ENCODE measurements around the gene BBS2. TPM values are rescaled to one million over a fixed set of nuclear protein-coding genes. Genes with fewer than 3 reads are reported as not detected.

The BBS2 gene
- total RNA-seq, 2 experiments from 2014 or later = 16.1 to 17.6 TPM

DNA sequence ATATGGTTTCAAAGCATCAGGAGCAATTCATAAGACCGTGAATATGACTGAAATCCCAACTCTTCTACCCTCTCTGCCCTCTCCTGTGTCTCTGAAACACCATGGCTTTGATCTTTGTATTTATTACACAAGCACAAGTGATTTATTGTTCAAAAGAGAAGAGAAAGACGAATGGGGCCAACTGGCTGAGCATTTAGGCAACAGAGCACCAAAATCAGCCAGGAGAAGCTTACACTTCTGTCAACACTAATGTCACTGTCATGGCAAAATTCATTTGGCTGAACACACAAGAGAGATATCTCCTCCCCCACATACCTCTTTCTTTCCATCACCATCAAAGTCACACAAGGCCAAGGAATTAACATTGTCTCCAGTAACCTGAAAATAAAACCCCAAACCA, 9.3 kb downstream of the BBS2 start:
- peaks cover 21% of the 10 kb centered on the region for H3K4me1 Mint-ChIP-seq (ENCODE audit: low read depth)
- H3K4me3 Mint-ChIP-seq = no peak overlapping the region
- ChIA-PET CTCF (interaction anchor here (1.2 to 1.8 kb wide), 2 partner anchors 66 to 191 kb away, joined by 6 to 9 read pairs; no protein-coding TSS in a partner anchor), POLR2A (interaction anchor here (0.6 to 1.1 kb wide), 2 partner anchors 11 to 423 kb away, joined by 3 read pairs; no protein-coding TSS in a partner anchor)
- no peak for DNase-seq
- TF ChIP-seq, protein P1, sequence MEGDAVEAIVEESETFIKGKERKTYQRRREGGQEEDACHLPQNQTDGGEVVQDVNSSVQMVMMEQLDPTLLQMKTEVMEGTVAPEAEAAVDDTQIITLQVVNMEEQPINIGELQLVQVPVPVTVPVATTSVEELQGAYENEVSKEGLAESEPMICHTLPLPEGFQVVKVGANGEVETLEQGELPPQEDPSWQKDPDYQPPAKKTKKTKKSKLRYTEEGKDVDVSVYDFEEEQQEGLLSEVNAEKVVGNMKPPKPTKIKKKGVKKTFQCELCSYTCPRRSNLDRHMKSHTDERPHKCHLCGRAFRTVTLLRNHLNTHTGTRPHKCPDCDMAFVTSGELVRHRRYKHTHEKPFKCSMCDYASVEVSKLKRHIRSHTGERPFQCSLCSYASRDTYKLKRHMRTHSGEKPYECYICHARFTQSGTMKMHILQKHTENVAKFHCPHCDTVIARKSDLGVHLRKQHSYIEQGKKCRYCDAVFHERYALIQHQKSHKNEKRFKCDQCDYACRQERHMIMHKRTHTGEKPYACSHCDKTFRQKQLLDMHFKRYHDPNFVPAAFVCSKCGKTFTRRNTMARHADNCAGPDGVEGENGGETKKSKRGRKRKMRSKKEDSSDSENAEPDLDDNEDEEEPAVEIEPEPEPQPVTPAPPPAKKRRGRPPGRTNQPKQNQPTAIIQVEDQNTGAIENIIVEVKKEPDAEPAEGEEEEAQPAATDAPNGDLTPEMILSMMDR (IDR thresholded peaks at IDR 0.05) = no peak
- no peaks in the 10 kb centered on the region for H3K9me3 Mint-ChIP-seq
- intact Hi-C loops (cut with micrococcal nuclease) = no loop called here
- peaks cover 12% of the 10 kb centered on the region for H3K36me3 Mint-ChIP-seq (ENCODE audit: low read depth)
- H3K27ac Mint-ChIP-seq = no peak overlapping the region
- no peak for ATAC-seq
- no peaks in the 10 kb centered on the region for H3K27me3 Mint-ChIP-seq

DNA sequence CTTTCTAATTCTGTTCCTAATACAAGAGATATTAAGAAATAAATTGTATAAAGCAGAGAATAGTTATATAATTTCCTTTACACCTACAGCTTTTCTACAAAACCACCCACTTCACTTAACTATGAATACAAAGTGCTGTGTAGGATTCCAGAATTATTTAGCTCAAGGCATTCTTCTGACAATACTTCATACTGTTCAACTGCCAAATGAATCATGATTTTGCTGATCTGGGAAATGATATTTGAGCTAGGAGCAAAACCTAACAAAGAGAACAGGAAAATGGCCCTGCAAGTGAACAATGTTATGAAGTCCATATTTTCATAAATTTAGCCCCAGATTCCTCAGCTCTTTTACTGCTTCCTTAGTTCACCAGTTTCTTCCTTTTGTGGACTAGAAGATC, 12.9 kb downstream of the BBS2 start:
- TF ChIP-seq, protein P1 (IDR thresholded peaks at IDR 0.05) = no peak
- ATAC-seq (no peak), DNase-seq (no peak)
- Mint-ChIP-seq H3K9me3 (no peaks in the 10 kb centered on the region), H3K36me3 (ENCODE audit: low read depth) (peaks cover 20% of the 10 kb centered on the region), H3K27me3 (no peaks in the 10 kb centered on the region), H3K4me1 (ENCODE audit: low read depth) (peaks cover under 1% of the 10 kb centered on the region), H3K27ac (no peak overlapping the region), H3K4me3 (no peak overlapping the region)
- POLR2A ChIA-PET = no interaction called here
- CTCF ChIA-PET = interaction anchor here (0.9 to 1.1 kb wide), 2 partner anchors 194 to 195 kb away, joined by 3 to 4 read pairs; no protein-coding TSS in a partner anchor
- intact Hi-C loops (cut with micrococcal nuclease) = no loop called here

DNA sequence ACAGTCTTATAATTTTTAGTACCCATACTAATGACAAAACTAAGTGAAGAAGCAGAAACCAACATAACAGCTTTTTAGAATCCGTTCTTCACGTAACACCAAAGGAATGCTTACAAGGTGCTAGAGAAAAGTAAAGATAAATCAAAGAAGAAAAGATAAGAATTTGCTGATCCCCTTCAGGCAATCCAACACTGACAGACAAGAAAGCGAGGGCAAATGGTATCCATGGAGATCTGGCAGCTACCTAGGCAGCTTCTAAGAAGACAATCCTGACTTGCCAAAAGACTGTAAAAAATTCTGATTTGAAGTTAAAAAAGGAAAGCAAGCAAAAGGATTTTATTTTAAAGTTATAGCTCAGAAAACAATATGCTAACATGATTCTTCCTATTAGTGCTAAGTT, 14.6 kb downstream of the BBS2 start:
- CTCF ChIA-PET = interaction anchor here (1.3 kb wide), 1 partner anchor 9 kb away, joined by 6 read pairs; no protein-coding TSS in a partner anchor
- H3K36me3 Mint-ChIP-seq (ENCODE audit: low read depth) = peaks cover 21% of the 10 kb centered on the region

DNA sequence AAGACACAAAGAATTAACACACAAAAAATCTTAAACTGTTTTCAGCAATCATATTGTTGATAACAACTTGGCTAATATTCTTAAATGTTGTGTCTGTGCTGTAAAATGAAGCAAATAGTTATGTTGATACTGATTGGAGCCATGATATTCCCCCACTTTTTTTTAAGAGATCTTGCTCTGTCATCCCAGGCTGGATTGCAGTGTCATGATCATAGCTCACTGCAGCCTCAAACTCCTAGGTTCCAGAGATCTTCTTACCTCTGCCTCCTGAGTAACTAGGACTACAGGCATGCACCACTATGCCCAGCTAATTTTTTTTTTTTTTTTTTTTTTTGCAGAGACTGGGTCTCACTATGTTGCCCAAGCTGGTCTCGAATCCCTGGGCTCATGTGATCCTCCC, 26.0 kb downstream of the BBS2 start:
- POLR2A ChIA-PET = interaction anchor here (0.9 kb wide), 1 partner anchor 15 kb away, joined by 4 read pairs; no protein-coding TSS in a partner anchor
- Mint-ChIP-seq H3K27ac (no peak overlapping the region), H3K36me3 (ENCODE audit: low read depth) (peaks cover 8% of the 10 kb centered on the region), H3K9me3 (no peaks in the 10 kb centered on the region), H3K4me3 (no peak overlapping the region), H3K4me1 (ENCODE audit: low read depth) (no peaks in the 10 kb centered on the region), H3K27me3 (no peaks in the 10 kb centered on the region)
- TF ChIP-seq, protein P1 (IDR thresholded peaks at IDR 0.05) = no peak
- DNase-seq (no peak), ATAC-seq (no peak)
- CTCF ChIA-PET = no interaction called here
- intact Hi-C loops (cut with micrococcal nuclease) = no loop called here

More for the DNA sequence above, 14.6 kb downstream of the BBS2 start:
- TF ChIP-seq, protein P1 (IDR thresholded peaks at IDR 0.05) = no peak
- Mint-ChIP-seq H3K9me3 (no peaks in the 10 kb centered on the region), H3K27ac (no peak overlapping the region), H3K4me3 (no peak overlapping the region), H3K27me3 (no peaks in the 10 kb centered on the region), H3K4me1 (ENCODE audit: low read depth) (peaks cover 4% of the 10 kb centered on the region)
- DNase-seq (no peak), ATAC-seq (no peak)
- POLR2A ChIA-PET = interaction anchor here (0.6 to 1.1 kb wide), 2 partner anchors 251 to 290 kb away, joined by 3 to 4 read pairs; no protein-coding TSS in a partner anchor
- intact Hi-C loops (cut with micrococcal nuclease) = no loop called here

DNA sequence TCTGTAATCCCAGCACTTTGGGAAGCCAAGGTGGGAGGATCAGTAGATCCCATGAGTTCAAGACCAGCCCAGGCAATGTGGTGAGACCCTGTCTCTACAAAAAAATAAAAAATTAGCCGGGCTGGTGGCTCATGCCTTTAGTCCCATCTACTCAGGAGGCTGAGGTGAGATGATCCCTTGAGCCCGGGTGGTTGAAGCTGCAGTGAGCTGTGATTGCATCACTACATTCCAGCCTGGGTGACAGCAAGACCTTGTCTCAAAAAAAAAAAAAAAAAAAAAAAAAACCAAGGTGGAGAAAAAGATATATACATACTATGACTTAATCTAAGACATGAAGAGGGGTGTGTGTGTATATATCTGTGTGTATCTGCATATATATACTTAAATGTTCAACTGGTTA, 26.7 kb downstream of the BBS2 start:
- Mint-ChIP-seq H3K27me3 (no peaks in the 10 kb centered on the region), H3K4me3 (no peak overlapping the region), H3K27ac (no peak overlapping the region), H3K4me1 (ENCODE audit: low read depth) (no peaks in the 10 kb centered on the region), H3K9me3 (no peaks in the 10 kb centered on the region), H3K36me3 (ENCODE audit: low read depth) (peaks cover 8% of the 10 kb centered on the region)
- TF ChIP-seq, protein P1 (IDR thresholded peaks at IDR 0.05) = no peak
- ChIA-PET CTCF (no interaction called here), POLR2A (no interaction called here)
- intact Hi-C loops (cut with micrococcal nuclease) = no loop called here
- DNase-seq (no peak), ATAC-seq (no peak)
